IPS-NIHi11 (cell line): ENCODE data around the gene TMEM174.

Experiments
- DNase-seq: peaks from one replicate; pipeline ENCODE4 v3.0.0; 2012; ENCODE audit warnings: mixed read lengths, low spot score

TMEM174 gene, protein sequence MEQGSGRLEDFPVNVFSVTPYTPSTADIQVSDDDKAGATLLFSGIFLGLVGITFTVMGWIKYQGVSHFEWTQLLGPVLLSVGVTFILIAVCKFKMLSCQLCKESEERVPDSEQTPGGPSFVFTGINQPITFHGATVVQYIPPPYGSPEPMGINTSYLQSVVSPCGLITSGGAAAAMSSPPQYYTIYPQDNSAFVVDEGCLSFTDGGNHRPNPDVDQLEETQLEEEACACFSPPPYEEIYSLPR

GRCh38 chr5:73172951-73173350 lies at the start of gene TMEM174:
Gene TMEM174, plus strand, starts transcription at chr5:73173193. Its CDS starts 51 bp downstream, at chr5:73173244.
- DNase-seq = no peak

- DNase-seq = no peak
Observed at GRCh38 chr5:73125289-73125688, 47.7 kb upstream of the TMEM174 start.

GRCh38 chr5:73126381-73126780 lies 46.6 kb upstream of the TMEM174 start:
- no peak for DNase-seq

GRCh38 chr5:73126957-73127356 lies 46.0 kb upstream of the TMEM174 start:
- no peak for DNase-seq

DNA sequence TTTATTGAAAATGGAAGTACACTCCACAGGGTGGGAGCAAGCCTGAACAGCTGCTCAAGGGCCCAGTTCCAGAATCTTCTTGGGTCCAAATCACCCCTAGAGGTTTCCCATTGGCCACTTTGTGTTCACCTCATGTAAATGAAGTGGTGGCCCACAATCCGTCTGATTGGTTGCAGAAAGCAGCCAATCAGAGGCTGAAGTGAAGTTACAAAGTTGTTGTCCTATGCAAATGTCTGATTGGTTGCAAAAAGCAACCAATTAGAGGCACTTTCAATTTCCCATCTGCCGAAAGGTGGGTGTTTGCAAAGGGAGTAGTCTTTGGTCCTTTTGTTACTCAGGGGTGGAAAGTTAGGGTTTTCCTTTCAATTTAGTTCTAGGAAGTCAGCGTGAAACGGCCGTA lies 43.9 kb upstream of the TMEM174 start:
- DNase-seq = no peak

GRCh38 chr5:73130811-73131210 lies 42.2 kb upstream of the TMEM174 start:
- no peak for DNase-seq

GRCh38 chr5:73131711-73132425 lies 41.1 kb upstream of the TMEM174 start:
- no peak for DNase-seq

DNA sequence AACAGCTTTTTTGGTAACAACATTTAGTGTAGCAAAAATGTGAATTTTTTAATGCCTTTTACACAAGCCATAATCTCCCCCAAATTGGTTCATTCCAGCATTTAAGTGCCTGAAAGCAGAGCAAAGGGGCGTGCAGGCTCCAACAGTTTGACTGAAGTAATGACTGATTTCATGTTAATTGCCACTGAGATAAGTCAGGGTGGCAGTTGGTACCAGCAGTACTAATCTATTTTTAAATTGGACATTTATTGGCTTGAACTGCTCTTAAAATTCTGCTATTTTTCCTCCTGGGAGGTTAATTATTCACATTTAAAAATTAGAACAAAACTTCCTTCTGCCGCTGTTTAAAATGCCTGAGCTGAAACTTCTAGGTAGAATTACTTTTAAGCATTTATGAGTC lies 40.2 kb upstream of the TMEM174 start:
- DNase-seq = no peak

GRCh38 chr5:73135021-73135420 lies 38.0 kb upstream of the TMEM174 start:
- DNase-seq = no peak

- DNase-seq = peak; percentile 48
Observed at GRCh38 chr5:73135429-73136054, 37.5 kb upstream of the TMEM174 start.

GRCh38 chr5:73136055-73136562 lies 36.9 kb upstream of the TMEM174 start:
- peak; percentile 47 for DNase-seq

DNA sequence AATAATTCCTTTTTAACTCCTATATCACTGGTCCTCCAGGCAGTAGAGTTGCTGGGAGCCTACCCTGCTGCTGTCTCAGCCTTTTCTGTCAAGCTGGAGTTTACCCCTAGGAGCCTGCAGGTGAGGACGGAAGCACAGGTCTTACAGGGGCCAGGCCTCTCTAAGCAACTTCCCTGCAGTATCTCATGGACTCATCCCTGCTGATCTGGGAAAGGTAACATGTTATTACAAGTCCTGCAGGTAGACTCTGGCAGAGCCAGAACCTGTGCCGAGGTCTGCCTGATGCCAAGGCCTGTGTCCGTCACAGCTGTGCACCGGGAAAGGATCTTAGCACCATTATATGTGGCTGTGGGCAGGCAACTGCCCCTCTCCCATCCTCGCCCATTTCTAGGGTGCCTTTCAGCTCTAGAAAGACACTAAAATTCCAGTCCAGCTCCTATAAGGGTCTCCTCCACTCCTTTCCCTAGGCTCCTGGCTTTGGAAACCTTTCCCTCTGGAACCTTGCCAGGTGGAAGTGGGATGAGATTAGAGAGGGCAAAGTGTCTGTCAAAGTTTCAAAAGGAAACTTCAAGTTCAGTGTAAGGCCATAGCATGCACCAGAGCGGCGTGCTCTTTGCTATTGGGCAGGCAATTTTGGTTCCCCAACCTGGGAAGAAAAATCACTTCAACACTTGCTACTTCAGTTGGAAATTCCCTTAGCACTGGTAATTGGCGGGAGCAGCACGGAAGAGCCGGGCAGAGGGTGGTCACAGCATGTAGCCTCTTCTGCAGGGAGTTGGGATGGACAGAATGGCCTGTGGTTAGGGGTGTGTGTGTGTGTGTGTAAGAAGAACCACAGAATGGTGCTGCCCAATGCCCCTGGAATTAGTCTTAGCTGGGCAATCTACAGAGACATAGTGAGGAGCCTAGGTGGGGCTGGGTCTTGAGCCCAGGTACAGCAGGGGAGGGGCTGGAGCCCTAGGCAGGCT lies 35.1 kb upstream of the TMEM174 start:
- DNase-seq = no peak

DNA sequence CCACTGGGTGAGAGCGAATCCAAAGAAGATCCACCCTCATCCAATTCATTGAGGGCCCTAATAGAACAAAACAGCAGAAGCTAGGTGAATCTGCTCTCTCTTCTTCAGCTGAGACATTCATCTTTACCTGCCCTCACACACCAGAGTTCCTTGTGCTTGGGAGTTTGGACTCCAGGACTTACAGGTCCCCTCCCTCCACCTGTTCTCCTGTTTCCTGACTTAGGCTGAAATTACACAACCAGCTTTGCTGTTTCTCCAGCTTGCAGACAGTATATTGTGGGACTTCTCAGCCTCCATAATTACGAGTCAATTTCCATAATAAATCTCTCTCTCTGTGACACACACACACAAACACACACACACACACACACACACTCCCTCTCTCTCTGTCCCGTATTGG lies 33.5 kb upstream of the TMEM174 start:
- DNase-seq = no peak

- DNase-seq = no peak
Observed at GRCh38 chr5:73140801-73141200, 32.2 kb upstream of the TMEM174 start.

DNA sequence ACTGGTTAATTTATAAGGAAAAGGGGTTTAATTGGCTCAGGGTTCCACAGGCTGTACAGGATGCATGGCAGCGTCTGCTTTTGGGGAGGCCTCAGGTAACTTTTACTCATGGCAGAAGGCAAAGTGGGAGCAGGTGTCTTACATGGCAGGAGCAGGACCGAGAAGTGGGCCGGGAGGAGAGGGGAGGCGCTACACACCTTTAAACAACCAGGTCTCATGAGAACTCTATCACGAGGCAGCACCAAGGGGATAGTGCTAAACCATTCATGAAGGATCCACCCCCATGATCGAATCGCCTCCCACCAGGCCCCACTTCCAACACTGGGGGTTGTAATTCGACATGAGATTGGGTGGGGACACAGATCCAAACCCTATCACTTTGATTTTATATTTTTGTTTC lies 31.0 kb upstream of the TMEM174 start:
- DNase-seq = no peak

GRCh38 chr5:73143716-73144115 lies 29.3 kb upstream of the TMEM174 start:
- no peak for DNase-seq

DNA sequence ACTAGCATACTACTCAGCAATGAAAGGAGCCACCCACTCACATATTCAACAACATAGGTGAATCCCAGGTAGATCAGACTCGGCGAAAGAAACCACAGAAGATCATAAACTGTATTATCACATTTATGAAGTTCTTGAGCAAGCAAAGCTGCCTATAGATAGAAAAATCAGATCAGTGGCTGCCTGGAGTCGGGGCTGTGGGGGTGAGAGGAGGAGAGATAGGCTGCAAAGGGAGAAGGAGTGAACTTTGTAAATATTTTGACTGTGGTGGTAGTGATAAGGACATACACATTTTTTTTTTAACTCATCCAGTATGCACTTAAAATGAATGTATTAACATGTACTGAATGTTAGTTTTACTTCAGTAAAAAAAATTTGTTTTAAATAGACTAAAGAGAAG lies 23.5 kb upstream of the TMEM174 start:
- no peak for DNase-seq

DNA sequence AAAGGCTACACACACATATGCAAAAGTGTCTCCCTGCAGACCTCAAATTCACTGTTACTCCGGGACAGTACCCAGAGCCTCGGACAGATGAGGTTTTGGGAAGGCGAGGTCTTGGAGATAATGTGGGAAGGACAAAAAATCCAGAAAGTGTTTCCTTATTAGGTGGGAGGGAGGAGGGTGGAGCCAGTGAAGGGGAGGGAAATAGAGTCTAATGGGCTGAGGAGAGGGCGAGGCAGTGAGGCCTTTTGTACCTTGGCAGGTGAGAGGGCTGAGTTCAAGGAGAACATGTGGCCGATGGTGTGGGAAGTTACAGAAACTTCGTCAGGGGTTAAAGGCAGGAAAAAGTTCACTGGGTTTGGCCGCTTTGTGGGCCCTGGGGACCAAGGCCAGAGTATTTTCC lies 22.1 kb upstream of the TMEM174 start:
- DNase-seq = no peak

- DNase-seq = no peak
Observed at GRCh38 chr5:73151766-73152410, 21.1 kb upstream of the TMEM174 start.

DNA sequence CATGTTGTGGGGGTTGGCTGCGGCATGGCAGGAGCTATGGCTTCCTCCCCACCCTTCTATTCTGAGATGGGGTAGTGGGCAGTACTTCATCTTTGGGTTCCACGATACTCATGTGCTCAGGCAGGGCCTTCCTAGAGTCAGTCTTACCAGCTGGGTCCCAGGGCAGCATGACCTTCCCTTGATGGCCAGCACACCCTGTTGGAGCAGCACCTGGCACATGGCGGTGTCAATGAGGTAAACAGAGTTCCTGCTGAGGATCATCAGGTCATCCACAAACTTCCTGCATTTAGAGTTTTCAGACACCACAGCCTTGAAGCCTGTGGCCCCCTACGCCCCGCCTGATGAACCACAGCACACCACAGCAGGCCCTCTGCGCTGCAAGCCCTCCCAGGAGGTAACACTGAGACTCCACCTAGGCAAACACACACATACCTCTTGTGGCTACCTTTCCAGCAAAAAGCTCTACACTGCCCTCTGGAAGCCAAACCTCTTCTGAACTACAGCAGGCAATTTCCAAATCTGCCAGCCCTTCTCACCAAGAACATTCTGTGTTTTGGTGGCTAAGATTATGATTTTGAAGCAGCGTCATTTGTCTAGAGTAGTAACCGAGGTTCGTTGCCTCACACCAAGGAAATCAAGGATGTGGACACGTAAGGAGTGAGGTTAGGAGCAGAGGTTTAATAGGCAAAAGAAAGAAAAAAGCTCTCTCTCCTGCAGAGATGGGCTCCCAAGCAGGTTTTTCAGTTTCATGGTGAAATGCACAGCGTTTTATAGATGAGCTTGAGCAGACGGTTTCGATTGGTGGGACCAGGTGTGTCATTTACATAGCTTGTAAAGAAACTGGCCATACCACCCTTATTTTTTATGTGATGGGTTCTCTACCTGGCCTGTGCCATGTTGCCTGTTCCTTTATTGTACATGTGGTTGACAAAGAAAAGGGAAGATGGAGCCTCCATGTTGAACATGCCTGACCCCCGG lies 20.3 kb upstream of the TMEM174 start:
- peak; percentile 34 for DNase-seq
